ENCODE results near the gene MOK.

DNA sequence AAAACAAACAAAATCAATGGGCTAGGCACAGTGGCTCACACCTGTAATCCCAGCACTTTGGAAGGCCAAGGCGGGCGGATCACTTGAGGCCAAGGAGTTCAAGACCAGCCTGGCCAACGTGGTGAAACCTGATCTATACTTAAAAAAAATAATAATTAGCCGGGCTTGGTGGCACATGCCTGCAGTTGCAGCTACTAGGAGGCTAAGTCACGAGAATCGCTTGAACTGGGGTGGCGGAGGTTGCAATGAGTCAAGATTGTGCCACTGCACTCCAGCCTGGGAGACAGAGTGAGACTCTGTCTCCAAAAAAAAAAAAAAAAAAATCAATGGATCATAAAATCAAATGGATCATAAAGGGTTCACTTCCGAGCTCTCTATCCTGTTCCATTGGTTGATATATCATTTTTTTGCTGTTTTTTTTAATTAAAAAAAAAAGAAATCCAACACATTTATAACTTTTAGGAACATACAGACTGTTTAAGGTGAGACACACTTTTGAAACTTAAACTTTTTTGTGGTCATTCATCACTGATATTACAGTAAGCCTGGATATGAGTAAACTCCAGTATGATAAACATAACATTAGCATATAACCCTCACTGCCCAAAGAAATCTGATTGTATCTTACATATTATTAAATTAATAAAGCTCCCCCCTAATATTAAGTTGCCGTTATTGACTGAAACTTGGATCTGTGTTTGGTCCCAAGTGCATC is 22.1 kb downstream of the MOK start:
- TF ChIP-seq, protein P1, sequence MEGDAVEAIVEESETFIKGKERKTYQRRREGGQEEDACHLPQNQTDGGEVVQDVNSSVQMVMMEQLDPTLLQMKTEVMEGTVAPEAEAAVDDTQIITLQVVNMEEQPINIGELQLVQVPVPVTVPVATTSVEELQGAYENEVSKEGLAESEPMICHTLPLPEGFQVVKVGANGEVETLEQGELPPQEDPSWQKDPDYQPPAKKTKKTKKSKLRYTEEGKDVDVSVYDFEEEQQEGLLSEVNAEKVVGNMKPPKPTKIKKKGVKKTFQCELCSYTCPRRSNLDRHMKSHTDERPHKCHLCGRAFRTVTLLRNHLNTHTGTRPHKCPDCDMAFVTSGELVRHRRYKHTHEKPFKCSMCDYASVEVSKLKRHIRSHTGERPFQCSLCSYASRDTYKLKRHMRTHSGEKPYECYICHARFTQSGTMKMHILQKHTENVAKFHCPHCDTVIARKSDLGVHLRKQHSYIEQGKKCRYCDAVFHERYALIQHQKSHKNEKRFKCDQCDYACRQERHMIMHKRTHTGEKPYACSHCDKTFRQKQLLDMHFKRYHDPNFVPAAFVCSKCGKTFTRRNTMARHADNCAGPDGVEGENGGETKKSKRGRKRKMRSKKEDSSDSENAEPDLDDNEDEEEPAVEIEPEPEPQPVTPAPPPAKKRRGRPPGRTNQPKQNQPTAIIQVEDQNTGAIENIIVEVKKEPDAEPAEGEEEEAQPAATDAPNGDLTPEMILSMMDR (IDR thresholded peaks at IDR 0.05; ENCODE audit: low read depth, low read length): no peak
- TF ChIP-seq MYC (IDR thresholded peaks at IDR 0.05; ENCODE audit: low read depth, low read length) (no peak), POLR2A (IDR thresholded peaks at IDR 0.05; ENCODE audit: extremely low read depth, insufficient read length) (no peak), MAX (IDR thresholded peaks at IDR 0.05; ENCODE audit: low read depth, low read length) (no peak)

Data from NB4 (cell line).